T-helper 22 cell (primary cell): Measurements from ENCODE around the gene PRTG.
"Not testable (repeated sequence)": the region's sequence is repeated elsewhere in the genome, so short reads cannot be mapped to it uniquely, and the experiment has no call there.

Experiments used
- DNase-seq: peaks from one replicate; pipeline ENCODE4 v3.0.0-alpha.2; 2020; ENCODE audit warnings: low read depth

PRTG gene

GRCh38 chr15:55742927-55743728 lies at the start of gene PRTG:
PRTG (minus strand) TSS chr15:55743152; CDS start chr15:55742931, 221 bp downstream.
- no peak for DNase-seq

GRCh38 chr15:55791551-55792400 lies 48.8 kb upstream of the PRTG start:
- DNase-seq, result no peak

GRCh38 chr15:55789066-55789660 lies 46.2 kb upstream of the PRTG start:
- DNase-seq, result no peak

GRCh38 chr15:55786341-55786740 lies 43.4 kb upstream of the PRTG start:
- DNase-seq, result no peak

GRCh38 chr15:55785593-55785992 lies 42.6 kb upstream of the PRTG start:
- not testable (repeated sequence) for DNase-seq

- DNase-seq, result no peak
Observed at GRCh38 chr15:55784286-55784685, 41.3 kb upstream of the PRTG start.

GRCh38 chr15:55782901-55783300 lies 39.9 kb upstream of the PRTG start:
- no peak for DNase-seq

- no peak for DNase-seq
Observed at GRCh38 chr15:55780292-55780691, 37.3 kb upstream of the PRTG start.

- DNase-seq, result no peak
Observed at GRCh38 chr15:55778932-55779331, 36.0 kb upstream of the PRTG start.

GRCh38 chr15:55775316-55775715 lies 32.4 kb upstream of the PRTG start:
- DNase-seq, result no peak

- no peak for DNase-seq
Observed at GRCh38 chr15:55774113-55774970, 31.4 kb upstream of the PRTG start.

- no peak for DNase-seq
Observed at GRCh38 chr15:55770806-55771205, 27.9 kb upstream of the PRTG start.

- DNase-seq, result no peak
Observed at GRCh38 chr15:55770261-55770660, 27.3 kb upstream of the PRTG start.

GRCh38 chr15:55768670-55769185 lies 25.8 kb upstream of the PRTG start:
- DNase-seq, result no peak

GRCh38 chr15:55766676-55767075 lies 23.7 kb upstream of the PRTG start:
- no peak for DNase-seq

- DNase-seq, result no peak
Observed at GRCh38 chr15:55764398-55764797, 21.4 kb upstream of the PRTG start.

- no peak for DNase-seq
Observed at GRCh38 chr15:55758580-55758986, 15.6 kb upstream of the PRTG start.

GRCh38 chr15:55753433-55753832 lies 10.5 kb upstream of the PRTG start:
- DNase-seq, result not testable (repeated sequence)

- no peak for DNase-seq
Observed at GRCh38 chr15:55750706-55751105, 7.8 kb upstream of the PRTG start.

GRCh38 chr15:55743729-55744655 lies 1.0 kb upstream of the PRTG start:
- no peak for DNase-seq
